KOPT-K1 (cell line): ENCODE data around the gene S1PR5.

Source experiments
- H3K27ac ChIP-seq: fragments of 200-600 bp; sonication (generic); 2 replicates; pipeline ENCODE4 v1.5.1; 2016; ENCODE audit warnings: antibody characterized with exemption, mild to moderate bottlenecking, low read depth, low read length; ENCODE audit not compliant: poor library complexity, severe bottlenecking
- H3K36me3 ChIP-seq: fragments of 200-600 bp; sonication (generic); 2 replicates; pipeline ENCODE4 v1.5.1; 2017; ENCODE audit warnings: antibody characterized with exemption, mild to moderate bottlenecking, low read length, moderate library complexity; ENCODE audit not compliant: insufficient read depth
- H3K9me3 ChIP-seq: fragments of 200-600 bp; sonication (generic); 2 replicates; pipeline ENCODE4 v1.5.1; 2017; ENCODE audit warnings: antibody characterized with exemption, low read length, mild to moderate bottlenecking; ENCODE audit not compliant: insufficient read depth, poor library complexity, severe bottlenecking

The S1PR5 gene

GRCh38 chr19:10478476-10478875 is 38.8 kb downstream of the S1PR5 start:
- H3K36me3 ChIP-seq = no peaks in the 10 kb centered on the region
- no peaks in the 10 kb centered on the region for H3K9me3 ChIP-seq
- no peak overlapping the region for H3K27ac ChIP-seq

- no peak overlapping the region for H3K27ac ChIP-seq
- no peaks in the 10 kb centered on the region for H3K9me3 ChIP-seq
- H3K36me3 ChIP-seq = no peaks in the 10 kb centered on the region
These were observed 42.2 kb downstream of the S1PR5 start for GRCh38 chr19:10474962-10475451.

DNA sequence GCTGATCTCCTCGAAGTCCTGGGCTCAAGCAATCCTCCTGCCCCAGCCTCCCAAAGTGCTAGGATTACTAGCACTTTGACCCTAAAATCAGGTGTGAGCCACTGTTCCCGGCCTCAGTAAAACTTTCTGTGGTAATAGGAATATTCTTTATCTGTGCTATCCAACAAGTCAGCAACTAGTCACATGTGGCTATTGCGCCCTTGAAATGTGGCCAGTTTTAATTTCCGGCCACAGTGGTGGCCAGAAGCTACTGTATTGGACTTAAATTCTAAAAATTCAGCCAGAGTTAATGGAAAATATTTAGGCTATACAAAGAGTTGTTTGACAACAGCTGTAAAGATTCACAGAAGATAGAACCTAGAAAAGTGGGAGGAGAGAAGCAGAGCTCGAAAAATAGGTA is 44.1 kb downstream of the S1PR5 start:
- H3K27ac ChIP-seq = no peak overlapping the region
- no peaks in the 10 kb centered on the region for H3K36me3 ChIP-seq
- H3K9me3 ChIP-seq = no peaks in the 10 kb centered on the region

DNA sequence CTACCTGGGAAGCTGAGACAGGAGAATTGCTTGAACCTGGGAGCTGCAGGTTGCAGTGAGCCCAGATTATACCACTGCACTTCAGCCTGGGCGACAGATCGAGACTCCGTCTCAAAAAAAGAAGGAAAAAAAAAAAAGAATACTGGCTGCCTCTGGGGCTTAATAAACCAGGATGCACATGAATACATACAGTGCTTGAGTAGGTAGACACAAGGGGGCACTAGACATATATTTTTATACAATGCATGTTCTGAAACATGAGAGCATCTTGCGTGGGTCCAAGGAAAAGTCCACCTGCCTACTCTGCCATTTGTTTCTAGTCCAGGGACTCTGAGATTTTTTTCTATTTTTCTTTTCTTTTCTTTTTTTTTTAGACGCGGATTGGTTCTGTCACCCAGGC is 45.3 kb downstream of the S1PR5 start:
- Histone ChIP-seq H3K27ac (no peak overlapping the region), H3K9me3 (no peaks in the 10 kb centered on the region), H3K36me3 (no peaks in the 10 kb centered on the region)

GRCh38 chr19:10468133-10468532 is 49.1 kb downstream of the S1PR5 start:
- no peak overlapping the region for H3K27ac ChIP-seq
- no peaks in the 10 kb centered on the region for H3K36me3 ChIP-seq
- no peaks in the 10 kb centered on the region for H3K9me3 ChIP-seq

- H3K27ac ChIP-seq = no peak overlapping the region
- no peaks in the 10 kb centered on the region for H3K36me3 ChIP-seq
- H3K9me3 ChIP-seq = no peaks in the 10 kb centered on the region
These were observed 50.0 kb downstream of the S1PR5 start for GRCh38 chr19:10467104-10467706.

DNA sequence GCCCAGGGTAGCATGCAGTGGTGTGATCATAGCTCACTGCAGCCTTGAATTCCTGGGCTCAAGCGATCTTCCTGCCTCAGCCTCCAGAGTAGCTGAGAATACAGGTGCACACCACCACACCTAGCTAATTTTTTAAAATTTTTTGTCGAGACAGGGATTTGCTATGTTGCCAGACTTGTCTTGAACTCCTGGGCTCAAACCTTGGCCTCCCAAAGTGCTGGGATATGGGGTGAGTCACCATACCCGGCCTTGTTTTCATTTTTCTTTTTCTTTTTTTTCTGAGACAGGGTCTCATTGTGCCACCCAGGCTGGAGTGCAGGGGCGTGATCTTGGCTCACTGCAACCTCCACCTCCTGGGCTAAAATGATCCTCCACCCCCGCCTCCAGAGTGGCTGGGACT is 52.8 kb downstream of the S1PR5 start:
- Histone ChIP-seq H3K9me3 (no peaks in the 10 kb centered on the region), H3K27ac (no peak overlapping the region), H3K36me3 (no peaks in the 10 kb centered on the region)
